D721Med (cell line): ENCODE results near the gene LNPEP.

ENCODE experiments used
- DNase-seq: peaks from one replicate; pipeline ENCODE4 v3.0.0; 2011; ENCODE audit warnings: low spot score; ENCODE audit not compliant: insufficient read length
- FAIRE-seq: peaks from 2 replicates; lab custom pipeline; 2011; peaks lifted over from hg19 to GRCh38; lab: Jason Lieb, UNC
- TF ChIP-seq, protein P1 (sequence below): IDR thresholded peaks from 2 replicates; pipeline ENCODE4 v1.5.1; 2012; ENCODE audit warnings: mild to moderate bottlenecking, control low read depth; ENCODE audit not compliant: insufficient read depth; ENCODE audit errors: missing control alignments

The LNPEP gene

DNA sequence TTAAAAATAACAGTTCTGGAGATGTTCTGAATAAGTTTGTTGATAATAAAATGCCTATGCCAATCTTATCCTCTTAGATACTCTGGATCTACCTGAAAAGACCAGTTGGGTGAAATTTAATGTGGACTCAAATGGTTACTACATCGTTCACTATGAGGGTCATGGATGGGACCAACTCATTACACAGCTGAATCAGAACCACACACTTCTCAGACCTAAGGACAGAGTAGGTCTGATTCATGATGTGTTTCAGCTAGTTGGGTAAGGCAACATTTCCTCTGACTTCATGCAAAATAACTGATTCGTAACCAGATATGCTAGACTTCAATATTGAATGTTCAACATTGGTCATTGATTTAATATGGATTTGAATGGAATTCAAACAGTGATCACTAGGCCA is 32.6 kb upstream of the LNPEP start:
- TF ChIP-seq, protein P1, sequence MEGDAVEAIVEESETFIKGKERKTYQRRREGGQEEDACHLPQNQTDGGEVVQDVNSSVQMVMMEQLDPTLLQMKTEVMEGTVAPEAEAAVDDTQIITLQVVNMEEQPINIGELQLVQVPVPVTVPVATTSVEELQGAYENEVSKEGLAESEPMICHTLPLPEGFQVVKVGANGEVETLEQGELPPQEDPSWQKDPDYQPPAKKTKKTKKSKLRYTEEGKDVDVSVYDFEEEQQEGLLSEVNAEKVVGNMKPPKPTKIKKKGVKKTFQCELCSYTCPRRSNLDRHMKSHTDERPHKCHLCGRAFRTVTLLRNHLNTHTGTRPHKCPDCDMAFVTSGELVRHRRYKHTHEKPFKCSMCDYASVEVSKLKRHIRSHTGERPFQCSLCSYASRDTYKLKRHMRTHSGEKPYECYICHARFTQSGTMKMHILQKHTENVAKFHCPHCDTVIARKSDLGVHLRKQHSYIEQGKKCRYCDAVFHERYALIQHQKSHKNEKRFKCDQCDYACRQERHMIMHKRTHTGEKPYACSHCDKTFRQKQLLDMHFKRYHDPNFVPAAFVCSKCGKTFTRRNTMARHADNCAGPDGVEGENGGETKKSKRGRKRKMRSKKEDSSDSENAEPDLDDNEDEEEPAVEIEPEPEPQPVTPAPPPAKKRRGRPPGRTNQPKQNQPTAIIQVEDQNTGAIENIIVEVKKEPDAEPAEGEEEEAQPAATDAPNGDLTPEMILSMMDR, result no peak
- no peak for DNase-seq
- FAIRE-seq, result no peak

DNA sequence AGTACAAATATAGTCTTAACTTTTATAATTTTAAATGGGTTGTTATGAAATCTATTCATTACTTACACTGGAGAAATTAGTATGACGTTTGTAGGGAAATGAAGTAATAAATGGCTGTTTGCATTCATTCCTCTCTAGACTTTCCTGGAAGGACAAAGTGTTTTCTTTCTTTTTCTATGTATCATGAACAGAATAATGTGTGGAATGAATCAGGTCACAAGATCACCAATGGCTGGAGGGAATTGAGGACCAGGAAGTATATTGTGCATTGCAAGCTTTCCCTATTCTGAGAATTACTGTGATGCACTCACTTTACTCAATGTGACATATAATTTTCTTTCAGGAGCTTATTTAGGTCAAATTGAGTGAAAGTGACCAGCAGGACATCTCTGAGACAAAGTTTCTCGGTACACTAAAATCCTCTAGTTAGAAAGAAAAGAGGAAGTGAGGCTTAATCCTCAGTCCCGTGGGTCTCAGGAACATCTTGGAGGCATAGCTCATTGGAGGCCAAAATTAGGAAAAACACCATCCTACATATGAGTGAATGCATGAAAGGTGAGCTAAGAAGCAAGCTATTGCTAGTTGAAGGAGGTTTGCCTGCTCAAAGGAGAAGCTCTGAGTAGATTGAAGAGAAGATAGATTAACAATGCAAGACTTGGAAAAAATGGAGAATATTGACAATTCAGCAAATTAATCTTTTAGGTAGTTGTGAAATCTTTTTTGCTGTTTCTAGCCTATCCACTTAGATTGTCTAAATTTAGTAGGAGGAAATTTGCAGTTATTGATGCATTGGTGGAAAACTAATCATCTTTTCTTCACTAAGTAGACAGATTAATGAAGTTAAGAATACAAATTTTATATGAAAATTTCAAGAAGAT is 31.6 kb upstream of the LNPEP start:
- TF ChIP-seq, protein P1, result no peak
- DNase-seq (no peak), FAIRE-seq (no peak)

DNA sequence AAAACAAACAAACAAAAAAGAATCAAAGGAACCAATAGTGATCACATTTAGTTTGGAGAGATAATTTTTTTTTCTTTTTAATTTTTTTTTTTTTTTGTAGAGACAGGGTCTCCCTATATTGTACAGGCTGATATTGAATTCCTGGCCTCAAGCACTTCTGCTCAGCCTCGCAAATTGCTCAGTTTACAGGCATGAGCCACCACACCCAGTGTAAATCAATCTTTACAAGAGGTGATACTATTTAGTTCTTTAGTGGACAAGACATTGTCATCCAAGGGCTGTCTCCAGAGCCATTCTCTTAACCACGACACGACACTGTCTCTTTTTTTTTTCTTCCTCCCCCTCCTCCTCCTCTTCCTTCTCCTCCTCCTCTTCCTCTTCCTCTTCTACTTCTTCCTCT is 30.0 kb upstream of the LNPEP start:
- TF ChIP-seq, protein P1, result no peak
- FAIRE-seq (no peak), DNase-seq (no peak)

DNA sequence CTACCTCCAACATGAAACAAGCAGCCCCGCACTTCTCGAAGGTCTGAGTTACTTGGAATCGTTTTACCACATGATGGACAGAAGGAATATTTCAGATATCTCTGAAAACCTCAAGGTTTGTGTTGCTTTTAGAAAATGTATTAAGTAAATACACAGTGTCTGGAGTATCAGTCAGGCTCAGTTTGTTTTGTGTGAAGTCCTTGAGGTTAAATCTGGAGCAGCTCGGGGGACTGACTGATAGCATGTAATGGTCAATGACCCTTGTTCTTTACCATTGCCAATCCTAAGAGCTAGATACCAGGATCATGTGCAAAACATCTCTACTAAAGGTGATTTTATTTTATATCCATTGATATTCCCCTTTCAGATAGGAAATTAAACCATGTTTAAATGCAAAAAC is 26.9 kb upstream of the LNPEP start:
- TF ChIP-seq, protein P1, result no peak
- DNase-seq (no peak), FAIRE-seq (no peak)

DNA sequence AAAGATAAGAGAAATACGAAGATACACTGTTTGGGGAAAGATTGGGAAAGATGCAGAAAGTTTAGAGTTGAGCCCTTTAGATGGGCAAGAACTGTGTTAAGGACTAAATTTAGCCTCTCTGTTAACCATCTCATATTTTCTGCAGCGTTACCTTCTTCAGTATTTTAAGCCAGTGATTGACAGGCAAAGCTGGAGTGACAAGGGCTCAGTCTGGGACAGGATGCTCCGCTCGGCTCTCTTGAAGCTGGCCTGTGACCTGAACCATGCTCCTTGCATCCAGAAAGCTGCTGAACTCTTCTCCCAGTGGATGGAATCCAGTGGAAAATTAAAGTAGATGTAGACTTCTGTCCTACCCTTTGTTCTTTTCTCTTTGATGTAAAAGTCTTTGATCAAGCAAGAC is 26.4 kb upstream of the LNPEP start:
- FAIRE-seq (no peak), DNase-seq (no peak)
- TF ChIP-seq, protein P1, result no peak

DNA sequence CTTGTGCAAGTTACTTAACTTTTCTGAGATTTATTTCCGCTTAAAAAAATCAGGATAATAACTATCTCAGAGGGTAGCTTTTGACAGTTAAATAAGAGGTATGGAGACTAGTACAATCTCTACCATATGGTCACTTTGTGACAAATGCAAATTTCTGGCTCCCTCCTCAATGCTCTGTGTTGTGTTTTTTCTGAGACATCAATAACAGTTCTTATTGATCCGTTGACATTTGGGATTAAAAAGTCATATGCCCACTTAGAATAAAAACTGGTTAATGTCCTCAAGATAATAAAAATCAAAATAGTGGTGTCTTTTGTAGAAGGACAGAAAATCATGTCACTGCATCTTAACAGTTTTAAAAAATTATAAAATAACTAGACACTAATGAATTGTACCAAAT is 24.7 kb upstream of the LNPEP start:
- no peak for DNase-seq
- FAIRE-seq, result no peak
- TF ChIP-seq, protein P1, result no peak

DNA sequence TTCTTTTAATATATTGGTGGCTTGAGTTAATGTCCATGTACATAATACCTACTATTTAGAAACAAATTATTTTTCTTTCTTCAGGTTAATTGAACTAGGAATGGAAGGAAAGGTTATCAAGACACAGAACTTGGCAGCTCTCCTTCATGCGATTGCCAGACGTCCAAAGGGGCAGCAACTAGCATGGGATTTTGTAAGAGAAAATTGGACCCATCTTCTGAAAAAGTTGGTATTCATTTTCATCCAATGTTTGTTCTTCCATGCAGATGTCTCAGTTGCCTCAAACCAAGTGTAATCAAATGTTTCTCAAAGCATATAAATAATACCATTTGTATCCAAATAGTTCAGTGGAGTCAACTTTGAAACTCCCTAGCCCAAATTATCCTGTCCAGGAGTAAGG is 22.6 kb upstream of the LNPEP start:
- DNase-seq (no peak), FAIRE-seq (no peak)
- TF ChIP-seq, protein P1, result no peak
